Fibroblast of lung (primary cell): ENCODE results near the gene PRR5L.

Source experiments
- EZH2 ChIP-seq: IDR thresholded peaks from 2 replicates; pipeline ENCODE4 v1.5.1; 2012; ENCODE audit warnings: low read length, control low read depth, mild to moderate bottlenecking; ENCODE audit errors: missing control alignments
- TF ChIP-seq, protein P1 (sequence below), 2 donors: IDR thresholded peaks in 1 of 2; conservative IDR thresholded peaks in 1 of 2; 1 replicate in 1 of 2; 2 replicates in 1 of 2; pipeline ENCODE4 v1.5.1; 2011 to 2012; ENCODE audit warnings: low read length in 2 of 2, control low read depth in 1 of 2, inconsistent platforms in 1 of 2, low read depth in 1 of 2, mild to moderate bottlenecking in 1 of 2

DNA sequence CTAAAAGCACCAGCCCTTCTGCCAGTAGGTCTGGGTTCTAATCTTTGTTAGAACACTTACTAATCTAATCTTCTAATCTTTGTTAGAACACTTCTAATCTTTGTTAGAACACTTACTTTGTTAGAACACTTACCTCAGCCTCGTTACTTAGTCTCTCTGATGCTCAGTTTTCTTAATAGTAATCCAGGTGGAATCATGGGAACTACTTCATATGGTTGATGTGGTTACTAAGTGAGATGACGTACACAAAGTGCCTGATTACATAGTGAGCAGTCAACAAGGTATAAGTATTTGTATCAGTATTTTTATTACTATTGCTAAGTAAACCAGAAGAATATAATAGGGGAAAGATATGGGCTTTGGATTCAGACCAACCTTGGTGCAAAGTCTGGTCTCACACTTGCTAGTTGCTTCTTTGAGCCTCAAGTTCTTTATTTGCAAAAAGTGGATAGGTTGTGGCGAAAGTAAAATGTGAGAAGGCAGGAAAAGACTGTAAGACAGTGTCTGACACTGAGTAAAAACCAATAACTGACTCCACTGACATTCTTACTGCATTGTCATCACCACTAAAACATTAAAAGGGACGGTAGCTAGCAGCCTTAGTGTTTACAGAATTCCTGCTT lies 130.2 kb downstream of the PRR5L start:
- TF ChIP-seq, protein P1, sequence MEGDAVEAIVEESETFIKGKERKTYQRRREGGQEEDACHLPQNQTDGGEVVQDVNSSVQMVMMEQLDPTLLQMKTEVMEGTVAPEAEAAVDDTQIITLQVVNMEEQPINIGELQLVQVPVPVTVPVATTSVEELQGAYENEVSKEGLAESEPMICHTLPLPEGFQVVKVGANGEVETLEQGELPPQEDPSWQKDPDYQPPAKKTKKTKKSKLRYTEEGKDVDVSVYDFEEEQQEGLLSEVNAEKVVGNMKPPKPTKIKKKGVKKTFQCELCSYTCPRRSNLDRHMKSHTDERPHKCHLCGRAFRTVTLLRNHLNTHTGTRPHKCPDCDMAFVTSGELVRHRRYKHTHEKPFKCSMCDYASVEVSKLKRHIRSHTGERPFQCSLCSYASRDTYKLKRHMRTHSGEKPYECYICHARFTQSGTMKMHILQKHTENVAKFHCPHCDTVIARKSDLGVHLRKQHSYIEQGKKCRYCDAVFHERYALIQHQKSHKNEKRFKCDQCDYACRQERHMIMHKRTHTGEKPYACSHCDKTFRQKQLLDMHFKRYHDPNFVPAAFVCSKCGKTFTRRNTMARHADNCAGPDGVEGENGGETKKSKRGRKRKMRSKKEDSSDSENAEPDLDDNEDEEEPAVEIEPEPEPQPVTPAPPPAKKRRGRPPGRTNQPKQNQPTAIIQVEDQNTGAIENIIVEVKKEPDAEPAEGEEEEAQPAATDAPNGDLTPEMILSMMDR (conservative IDR thresholded peaks at IDR 0.05 in 1 of 2, IDR thresholded peaks at IDR 0.05 in 1 of 2; ENCODE audit: low read depth in 1 of 2, low read length in 2 of 2), result no peak
- TF ChIP-seq EZH2, result no peak
